Activated CD4-positive, alpha-beta memory T cell treated with anti-CD3 and anti-CD28 coated beads, Interleukin-2, amount 10 ng/mL, durations not matched to agents 7 days and 5 days (primary cell): ENCODE measurements around the gene MALAT1. TPM values are rescaled to one million over a fixed set of nuclear protein-coding genes. Genes with fewer than 3 reads are reported as not detected.

ENCODE experiments used
- CTCF ChIA-PET: fragments of 350-600 bp; sonication (Branson Sonifier 250); formaldehyde crosslinking; loops from one replicate; lab custom pipeline; 2021; ENCODE audit warnings: antibody characterized with exemption, inconsistent platforms; lab: Charles Lee
- POLR2A ChIA-PET: fragments of 350-600 bp; sonication (Branson Sonifier 250); formaldehyde crosslinking; loops from one replicate; lab custom pipeline; 2021; ENCODE audit warnings: antibody characterized with exemption; lab: Charles Lee
- DNase-seq: peaks from one replicate; pipeline ENCODE4 v3.0.0-alpha.2; 2020
- H3K27ac Mint-ChIP-seq: one replicate; pipeline ENCODE4 v1.8.0; 2021; ENCODE audit warnings: mild to moderate bottlenecking, mixed read lengths
- H3K27me3 Mint-ChIP-seq: one replicate; pipeline ENCODE4 v1.8.0; 2021; ENCODE audit warnings: mixed read lengths
- H3K36me3 Mint-ChIP-seq: one replicate; pipeline ENCODE4 v1.8.0; 2021; ENCODE audit warnings: low read depth, mixed read lengths
- H3K4me1 Mint-ChIP-seq: one replicate; pipeline ENCODE4 v1.8.0; 2021; ENCODE audit warnings: mixed read lengths
- H3K4me3 Mint-ChIP-seq: one replicate; pipeline ENCODE4 v1.8.0; 2021; ENCODE audit warnings: mild to moderate bottlenecking, mixed read lengths
- H3K9me3 Mint-ChIP-seq: one replicate; pipeline ENCODE4 v1.8.0; 2021; ENCODE audit warnings: mixed read lengths
- total RNA-seq, 2 experiments: library from RNA; stranded (reverse); gene quantifications; one replicate each; pipeline ENCODE4 v1.2.3, GENCODE V29; 2021

The MALAT1 gene
- total RNA-seq, 2 experiments from 2014 or later, result 7,674 to 7,759 TPM

DNA sequence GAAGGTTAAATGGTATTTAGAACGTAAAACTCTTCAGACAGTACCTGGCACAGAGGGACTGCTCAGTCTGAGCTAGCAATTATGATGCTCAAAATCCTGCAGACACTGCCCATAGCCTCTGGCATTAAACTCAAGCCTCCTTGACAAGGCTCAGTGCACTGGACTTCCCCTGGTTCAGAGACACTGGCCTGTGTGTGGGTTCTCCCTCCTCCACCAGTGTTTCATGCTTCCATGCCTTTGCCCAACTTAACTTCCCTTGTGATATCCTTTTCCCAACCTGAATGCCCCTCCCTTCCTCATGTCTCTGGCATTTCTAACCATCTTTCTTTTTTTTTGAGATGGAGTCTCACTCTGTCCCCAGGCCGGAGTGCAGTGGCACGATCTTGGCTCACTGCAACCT is 50.3 kb downstream of the MALAT1 start:
- Mint-ChIP-seq H3K4me1 (peaks cover 63% of the 10 kb centered on the region), H3K27me3 (no peaks in the 10 kb centered on the region), H3K9me3 (no peaks in the 10 kb centered on the region), H3K27ac (no peak overlapping the region), H3K4me3 (no peak overlapping the region), H3K36me3 (peaks cover 34% of the 10 kb centered on the region)
- ChIA-PET POLR2A (interaction anchor here (0.6 to 1.3 kb wide), 6 partner anchors 16 to 27 kb away, joined by 3 to 5 read pairs (median 3); partner anchors contain the start of genes EHBP1L1, FAM89B and ZNRD2), CTCF (interaction anchor here (1.7 kb wide), 2 partner anchors 9 to 45 kb away, joined by 3 to 7 read pairs; no protein-coding TSS in a partner anchor)
- DNase-seq, result no peak

- ChIA-PET CTCF (interaction anchor here (0.6 to 4.3 kb wide), 15 partner anchors 8 to 194 kb away, joined by 3 to 41 read pairs (median 3); partner anchors contain the start of genes EHBP1L1, FAM89B, SCYL1 and SLC25A45), POLR2A (interaction anchor here (0.8 to 3.6 kb wide), 9 partner anchors 11 to 131 kb away, joined by 3 to 19 read pairs (median 8); partner anchors contain the start of genes SCYL1 and ZNRD2)
- Mint-ChIP-seq H3K4me1 (peaks cover 70% of the 10 kb centered on the region), H3K27ac (peak overlapping the region; percentile 31), H3K4me3 (no peak overlapping the region), H3K27me3 (no peaks in the 10 kb centered on the region), H3K9me3 (no peaks in the 10 kb centered on the region), H3K36me3 (peaks cover 24% of the 10 kb centered on the region)
- DNase-seq, result peak; percentile 73
Measured at GRCh38 chr11:65551572-65552387, 52.9 kb downstream of the MALAT1 start.

- Mint-ChIP-seq H3K27me3 (no peaks in the 10 kb centered on the region), H3K27ac (peak overlapping the region; percentile 31), H3K4me3 (no peak overlapping the region), H3K4me1 (peaks cover 71% of the 10 kb centered on the region), H3K9me3 (no peaks in the 10 kb centered on the region), H3K36me3 (peaks cover 24% of the 10 kb centered on the region)
- POLR2A ChIA-PET, result interaction anchor here (0.7 to 3.6 kb wide), 13 partner anchors 8 to 132 kb away, joined by 3 to 19 read pairs (median 5); partner anchors contain the start of genes MALAT1, SCYL1 and ZNRD2
- CTCF ChIA-PET, result interaction anchor here (0.9 to 4.3 kb wide), 11 partner anchors 9 to 195 kb away, joined by 3 to 41 read pairs (median 3); partner anchors contain the start of genes EHBP1L1, FAM89B, SLC25A45 and ZNRD2
- no peak for DNase-seq
Measured at GRCh38 chr11:65552388-65552951, 53.6 kb downstream of the MALAT1 start.

- Mint-ChIP-seq H3K4me1 (peaks cover 63% of the 10 kb centered on the region), H3K27ac (peak overlapping the region; percentile 54), H3K27me3 (no peaks in the 10 kb centered on the region), H3K9me3 (no peaks in the 10 kb centered on the region), H3K36me3 (peaks cover 18% of the 10 kb centered on the region), H3K4me3 (peak overlapping the region; percentile 44)
- ChIA-PET CTCF (interaction anchor here (1.5 to 4.3 kb wide), 5 partner anchors 12 to 40 kb away, joined by 3 to 41 read pairs (median 14); partner anchors contain the start of genes FAM89B and ZNRD2), POLR2A (interaction anchor here (0.7 to 3.6 kb wide), 11 partner anchors 9 to 133 kb away, joined by 3 to 19 read pairs (median 5); partner anchors contain the start of genes FAM89B, MALAT1 and SCYL1)
- peak; percentile 85 for DNase-seq
Measured at GRCh38 chr11:65553301-65554001, 54.6 kb downstream of the MALAT1 start.

DNA sequence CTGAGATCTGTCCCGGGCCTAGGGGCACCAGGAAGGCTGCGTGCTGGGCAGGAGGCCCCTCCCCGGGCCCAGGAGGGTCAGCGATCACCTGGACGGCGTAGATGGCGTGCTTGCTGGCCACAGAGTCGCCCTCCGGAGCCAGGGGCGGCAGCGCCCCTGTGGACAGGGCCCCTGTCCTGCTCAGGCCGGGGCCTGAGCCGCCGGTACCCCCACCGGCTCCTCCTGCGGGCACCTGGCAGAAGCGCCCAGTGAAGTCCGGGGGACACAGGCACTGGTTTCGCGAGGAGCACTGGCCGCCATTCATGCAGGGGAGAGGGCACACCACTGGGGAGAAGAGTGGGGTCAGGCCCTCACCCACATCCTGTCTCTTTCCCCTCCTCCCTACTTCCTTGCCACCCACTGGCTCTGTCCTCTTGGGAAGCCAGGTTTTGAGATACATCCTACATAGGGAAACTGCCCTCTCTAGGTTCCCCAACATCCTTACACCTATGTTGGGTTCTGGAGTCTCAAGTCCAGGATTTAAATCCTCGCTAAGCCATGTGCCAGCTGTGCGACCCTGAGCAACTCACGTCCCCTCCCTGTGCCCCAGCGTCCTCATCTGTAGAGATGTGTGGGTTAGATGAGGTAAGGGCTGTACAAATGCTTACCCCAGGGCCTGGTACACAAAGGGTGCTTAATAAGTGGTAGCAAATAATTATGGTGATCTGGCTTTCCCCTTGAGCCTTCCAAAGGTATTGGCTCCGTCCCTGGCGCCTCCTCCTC is 55.4 kb downstream of the MALAT1 start:
- Mint-ChIP-seq H3K27me3 (no peaks in the 10 kb centered on the region), H3K36me3 (peaks cover 18% of the 10 kb centered on the region), H3K27ac (peak overlapping the region; percentile 58), H3K4me1 (peaks cover 63% of the 10 kb centered on the region), H3K4me3 (peak overlapping the region; percentile 45), H3K9me3 (no peaks in the 10 kb centered on the region)
- CTCF ChIA-PET, result interaction anchor here (2.5 to 4.3 kb wide), 3 partner anchors 11 to 17 kb away, joined by 14 to 41 read pairs (median 25); partner anchors contain the start of genes FAM89B and ZNRD2
- POLR2A ChIA-PET, result interaction anchor here (1.1 to 3.6 kb wide), 6 partner anchors 7 to 134 kb away, joined by 3 to 19 read pairs (median 4); partner anchors contain the start of genes FAM89B and MAP3K11
- DNase-seq, result no peak

- Mint-ChIP-seq H3K4me3 (no peak overlapping the region), H3K27me3 (no peaks in the 10 kb centered on the region), H3K27ac (peak overlapping the region; percentile 58), H3K36me3 (peaks cover 15% of the 10 kb centered on the region), H3K4me1 (peaks cover 66% of the 10 kb centered on the region), H3K9me3 (no peaks in the 10 kb centered on the region)
- CTCF ChIA-PET, result interaction anchor here (1.0 kb wide), 1 partner anchor 33 kb away, joined by 4 read pairs; no protein-coding TSS in a partner anchor
- DNase-seq, result no peak
- POLR2A ChIA-PET, result interaction anchor here (0.7 to 1.4 kb wide), 4 partner anchors 8 to 59 kb away, joined by 3 to 4 read pairs (median 3); partner anchors contain the start of genes MAP3K11 and ZNRD2
Measured at GRCh38 chr11:65554842-65555430, 56.1 kb downstream of the MALAT1 start.

DNA sequence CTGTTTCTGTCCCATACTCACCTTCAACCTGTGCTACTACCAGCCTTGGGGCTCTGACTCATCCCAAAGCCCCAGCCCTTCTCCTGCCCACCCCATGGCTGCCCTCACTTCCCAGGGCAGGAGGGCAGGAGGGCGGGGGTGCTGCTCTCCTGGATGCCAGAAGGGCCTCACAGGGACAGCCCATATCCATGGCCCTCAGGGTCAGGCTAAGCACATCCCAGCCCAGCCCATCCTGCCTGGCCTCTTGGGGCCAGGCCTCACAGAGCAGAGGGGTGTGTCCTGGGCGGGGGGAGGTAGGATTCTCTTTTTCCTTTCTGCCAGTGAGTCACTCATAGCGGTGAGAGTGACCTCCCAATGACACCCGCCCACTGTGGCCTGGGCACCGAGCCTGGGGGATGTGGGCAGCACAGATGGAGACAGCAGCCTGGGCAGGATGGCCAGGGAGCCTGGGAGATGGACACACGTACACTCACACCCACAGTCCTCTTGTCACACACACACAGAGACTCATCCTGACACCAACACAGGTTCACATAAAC is 56.9 kb downstream of the MALAT1 start:
- POLR2A ChIA-PET, result interaction anchor here (0.7 to 1.9 kb wide), 7 partner anchors 9 to 59 kb away, joined by 3 to 12 read pairs (median 4); partner anchors contain the start of genes MAP3K11 and ZNRD2
- Mint-ChIP-seq H3K4me1 (peaks cover 74% of the 10 kb centered on the region), H3K27ac (peak overlapping the region; percentile 73), H3K4me3 (peak overlapping the region; percentile 74), H3K9me3 (no peaks in the 10 kb centered on the region), H3K36me3 (peaks cover 12% of the 10 kb centered on the region), H3K27me3 (no peaks in the 10 kb centered on the region)
- CTCF ChIA-PET, result interaction anchor here (1.0 kb wide), 1 partner anchor 32 kb away, joined by 4 read pairs; no protein-coding TSS in a partner anchor
- DNase-seq, result no peak

Other genes starting within 250 kb of the MALAT1 start
- gene POLA2, start 237.1 kb upstream of the MALAT1 start, total RNA-seq, result 10 to 100 TPM; 42.0 to 51.1 TPM
- under 1 TPM; 0.38 to 0.70 TPM for gene CDC42EP2, start 184.2 kb upstream of the MALAT1 start, total RNA-seq
- gene DPF2, start 165.2 kb upstream of the MALAT1 start, total RNA-seq, result 10 to 100 TPM; 80.7 to 82.0 TPM
- gene TIGD3, start 144.3 kb upstream of the MALAT1 start, total RNA-seq, result under 1 TPM; 0.58 to 0.88 TPM
- gene SLC25A45, start 116.4 kb upstream of the MALAT1 start, total RNA-seq, result 10 to 100 TPM; 19.4 to 19.8 TPM
- 10 to 100 TPM; 53.9 to 61.3 TPM for gene FRMD8, start 112.4 kb upstream of the MALAT1 start, total RNA-seq
- 1,000 to 10,000 TPM; 1,222 to 1,245 TPM for gene NEAT1, start 76.2 kb upstream of the MALAT1 start, total RNA-seq
- 10 to 100 TPM; 56.9 to 58.5 TPM for gene SCYL1, start 26.0 kb downstream of the MALAT1 start, total RNA-seq
- gene LTBP3, start 59.3 kb downstream of the MALAT1 start, total RNA-seq, result 10 to 100 TPM; 55.4 to 60.0 TPM
- 10 to 100 TPM; 25.3 to 27.8 TPM for gene ZNRD2, start 71.4 kb downstream of the MALAT1 start, total RNA-seq
- gene FAM89B, start 73.5 kb downstream of the MALAT1 start, total RNA-seq, result 10 to 100 TPM; 45.6 to 48.0 TPM
- gene EHBP1L1, start 77.0 kb downstream of the MALAT1 start, total RNA-seq, result 100 to 1,000 TPM; 118 to 119 TPM
- gene KCNK7, start 96.8 kb downstream of the MALAT1 start, total RNA-seq, result 1 to 10 TPM in 1 of 2 experiments, under 1 TPM in 1; 0.80 to 1.0 TPM
- gene MAP3K11, start 115.2 kb downstream of the MALAT1 start, total RNA-seq, result 10 to 100 TPM; 67.2 to 71.8 TPM
- 10 to 100 TPM; 39.8 to 40.3 TPM for gene PCNX3, start 116.7 kb downstream of the MALAT1 start, total RNA-seq
- gene SIPA1, start 139.1 kb downstream of the MALAT1 start, total RNA-seq, result 100 to 1,000 TPM; 201 to 205 TPM
- 100 to 1,000 TPM in 1 of 2 experiments, 10 to 100 TPM in 1; 91.2 to 102 TPM for gene RELA, start 163.9 kb downstream of the MALAT1 start, total RNA-seq
- gene KAT5, start 213.2 kb downstream of the MALAT1 start, total RNA-seq, result 10 to 100 TPM; 62.6 to 63.0 TPM
- 10 to 100 TPM; 80.3 to 81.9 TPM for gene RNASEH2C, start 221.8 kb downstream of the MALAT1 start, total RNA-seq